Tibial artery (tissue), 4 donors: ENCODE measurements around the gene CASZ1.

Experiments used
- DNase-seq, 2 donors: peaks; one replicate each; pipeline ENCODE4 v3.0.0-alpha.2; 2019
- H3K27ac ChIP-seq, 2 donors: fragments of 200-600 bp; sonication (generic) in 1 of 2; 1 replicate in 1 of 2; 2 replicates in 1 of 2; pipeline ENCODE4 v1.5.1; 2018 to 2019; ENCODE audit warnings: mild to moderate bottlenecking in 1 of 2
- H3K27me3 ChIP-seq, 2 donors: fragments of 200-600 bp; sonication (generic) in 1 of 2; one replicate each; pipeline versions ENCODE4 v1.5.1 to v1.6.0; 2016 to 2019
- H3K36me3 ChIP-seq, 3 donors: fragments of 200-600 bp; sonication (generic) in 2 of 3; one replicate each; pipeline ENCODE4 v1.5.1; 2016 to 2019; ENCODE audit warnings: mild to moderate bottlenecking in 2 of 3
- H3K4me1 ChIP-seq, 4 donors: fragments of 200-600 bp; sonication (generic) in 2 of 4; 1 replicate in 3 of 4; 2 replicates in 1 of 4; pipeline ENCODE4 v1.5.1; 2016 to 2019
- H3K4me3 ChIP-seq, 2 donors: fragments of 200-600 bp; sonication (generic) in 1 of 2; 1 replicate in 1 of 2; 2 replicates in 1 of 2; pipeline ENCODE4 v1.5.1; 2018 to 2019; ENCODE audit warnings: mild to moderate bottlenecking in 2 of 2
- H3K9me3 ChIP-seq, 3 donors: fragments of 200-600 bp; sonication (generic) in 1 of 3; one replicate each; pipeline ENCODE4 v1.5.1; 2016 to 2019
- CTCF ChIP-seq, 2 experiments: fragments of 200-600 bp in 1 of 2; fragments of 450-650 bp in 1 of 2; IDR thresholded peaks; one replicate each; pipeline ENCODE4 v1.5.1; 2017 to 2019; ENCODE audit warnings: antibody characterized with exemption in 2 of 2, mild to moderate bottlenecking in 1 of 2, moderate library complexity in 1 of 2
- intact Hi-C: fragments of 100-400 bp; cut with DNase I; formaldehyde crosslinking; loops from one replicate; pipeline ENCODE4 v1.15.0; 2023; ENCODE audit warnings: low total_unique reads

Gene CASZ1

GRCh38 chr1:10728595-10729410 lies 67.6 kb downstream of the CASZ1 start:
- H3K27me3 ChIP-seq: peaks cover 0 to 18% of the 10 kb centered on the region in 2 donors
- intact Hi-C loops: no loop called here
- H3K4me1 ChIP-seq: peaks cover 0 to 41% (median 21%) of the 10 kb centered on the region in 4 donors
- no peak overlapping the region for H3K27ac ChIP-seq
- peaks cover 0 to 8% (median 0%) of the 10 kb centered on the region in 3 donors for H3K9me3 ChIP-seq
- no peak for DNase-seq
- TF ChIP-seq CTCF (IDR thresholded peaks at IDR 0.05): no peak
- H3K4me3 ChIP-seq: no peak overlapping the region
- H3K36me3 ChIP-seq: no peaks in the 10 kb centered on the region

DNA sequence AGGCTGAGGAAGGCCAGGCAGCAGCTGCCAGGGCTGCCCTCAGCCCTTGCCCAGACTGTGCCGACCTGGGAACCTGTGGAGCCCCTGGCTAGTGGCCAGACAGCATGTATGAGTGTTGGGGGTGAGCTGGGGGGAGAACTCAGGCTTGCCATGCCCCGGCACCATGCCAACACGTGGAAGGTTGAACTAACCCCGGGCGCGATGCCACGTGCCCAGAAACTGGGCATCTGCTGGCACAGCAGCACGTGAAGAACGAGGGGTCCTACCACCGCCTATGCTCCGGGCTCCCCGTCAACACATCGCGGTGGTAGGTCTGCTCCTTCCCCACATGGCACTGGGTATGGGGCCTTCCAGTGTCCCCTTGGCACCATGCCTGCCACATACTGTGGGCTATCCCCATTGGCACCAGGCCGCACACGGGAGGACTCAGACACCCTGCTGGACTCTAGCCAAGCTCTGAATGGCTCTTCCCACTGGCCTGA lies 68.7 kb downstream of the CASZ1 start:
- peaks cover 0 to 8% (median 0%) of the 10 kb centered on the region in 3 donors for H3K9me3 ChIP-seq
- DNase-seq: no peak
- H3K27me3 ChIP-seq: peaks cover 0 to 12% of the 10 kb centered on the region in 2 donors
- H3K4me3 ChIP-seq: no peak overlapping the region
- no peak for TF ChIP-seq CTCF (IDR thresholded peaks at IDR 0.05)
- no peaks in the 10 kb centered on the region for H3K36me3 ChIP-seq
- peaks cover 0 to 46% (median 22%) of the 10 kb centered on the region in 4 donors for H3K4me1 ChIP-seq
- no peak overlapping the region for H3K27ac ChIP-seq
- intact Hi-C loops: no loop called here

DNA sequence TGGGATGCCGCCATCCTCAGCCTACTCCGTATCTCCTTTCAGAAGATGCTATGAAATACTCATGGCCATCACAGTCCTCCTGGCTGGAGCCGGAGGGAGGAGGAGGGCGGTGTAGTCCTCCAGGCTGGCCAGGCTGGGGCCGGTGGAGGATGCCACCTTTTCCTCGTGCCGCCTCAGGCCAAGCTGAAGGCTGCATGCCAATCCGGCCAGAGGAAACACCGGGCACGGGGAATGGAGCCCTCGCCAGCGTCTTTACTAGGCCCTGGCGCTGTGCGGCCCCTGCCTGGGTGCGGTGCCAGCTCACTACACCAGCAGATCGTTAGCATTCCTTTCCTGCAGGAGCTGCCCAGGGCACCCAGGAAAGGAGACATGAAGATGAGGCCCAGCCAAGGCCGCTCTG lies 70.1 kb downstream of the CASZ1 start:
- intact Hi-C loops: no loop called here
- DNase-seq: peak in 1 of 2 donors; percentile 72
- peaks cover 0 to 10% of the 10 kb centered on the region in 2 donors for H3K27me3 ChIP-seq
- H3K4me3 ChIP-seq: no peak overlapping the region
- peaks cover 0 to 53% (median 22%) of the 10 kb centered on the region in 4 donors for H3K4me1 ChIP-seq
- H3K27ac ChIP-seq: no peak overlapping the region
- no peaks in the 10 kb centered on the region for H3K36me3 ChIP-seq
- TF ChIP-seq CTCF (IDR thresholded peaks at IDR 0.05): no peak
- peaks cover 0 to 8% (median 0%) of the 10 kb centered on the region in 3 donors for H3K9me3 ChIP-seq

- peaks cover 0 to 8% (median 0%) of the 10 kb centered on the region in 3 donors for H3K9me3 ChIP-seq
- TF ChIP-seq CTCF (IDR thresholded peaks at IDR 0.05): no peak
- peak; percentile 40 to 89 for DNase-seq
- intact Hi-C loops: no loop called here
- peaks cover 0 to 10% of the 10 kb centered on the region in 2 donors for H3K27me3 ChIP-seq
- H3K4me3 ChIP-seq: no peak overlapping the region
- no peaks in the 10 kb centered on the region for H3K36me3 ChIP-seq
- peaks cover 0 to 53% (median 22%) of the 10 kb centered on the region in 4 donors for H3K4me1 ChIP-seq
- peak overlapping the region; percentile 17 to 24 for H3K27ac ChIP-seq
Observed at GRCh38 chr1:10724948-10725847, 71.2 kb downstream of the CASZ1 start.

GRCh38 chr1:10724511-10724910 lies 71.9 kb downstream of the CASZ1 start:
- Histone ChIP-seq H3K4me3 (no peak overlapping the region), H3K4me1 (peaks cover 0 to 53% (median 22%) of the 10 kb centered on the region in 4 donors), H3K36me3 (no peaks in the 10 kb centered on the region), H3K27ac (peak overlapping the region; percentile 17 to 24), H3K27me3 (peaks cover 0 to 10% of the 10 kb centered on the region in 2 donors), H3K9me3 (peaks cover 0 to 8% (median 0%) of the 10 kb centered on the region in 3 donors)
- no peak for TF ChIP-seq CTCF (IDR thresholded peaks at IDR 0.05)
- no peak for DNase-seq
- intact Hi-C loops: no loop called here
